RCC 7860 (cell line): ENCODE data around the gene MSX2.
A peak's percentile ranks its signal among the peaks of the same experiment; 100 is the strongest.
"Not testable (repeated sequence)": the region's sequence is repeated elsewhere in the genome, so short reads cannot be mapped to it uniquely, and the experiment has no call there.

Experiments used
- DNase-seq: peaks from one replicate; pipeline ENCODE4 v3.0.0-alpha.2; 2015; ENCODE audit warnings: low spot score
- FAIRE-seq: peaks from 2 replicates; lab custom pipeline; 2012; peaks lifted over from hg19 to GRCh38; lab: Jason Lieb, UNC

The MSX2 gene

DNA sequence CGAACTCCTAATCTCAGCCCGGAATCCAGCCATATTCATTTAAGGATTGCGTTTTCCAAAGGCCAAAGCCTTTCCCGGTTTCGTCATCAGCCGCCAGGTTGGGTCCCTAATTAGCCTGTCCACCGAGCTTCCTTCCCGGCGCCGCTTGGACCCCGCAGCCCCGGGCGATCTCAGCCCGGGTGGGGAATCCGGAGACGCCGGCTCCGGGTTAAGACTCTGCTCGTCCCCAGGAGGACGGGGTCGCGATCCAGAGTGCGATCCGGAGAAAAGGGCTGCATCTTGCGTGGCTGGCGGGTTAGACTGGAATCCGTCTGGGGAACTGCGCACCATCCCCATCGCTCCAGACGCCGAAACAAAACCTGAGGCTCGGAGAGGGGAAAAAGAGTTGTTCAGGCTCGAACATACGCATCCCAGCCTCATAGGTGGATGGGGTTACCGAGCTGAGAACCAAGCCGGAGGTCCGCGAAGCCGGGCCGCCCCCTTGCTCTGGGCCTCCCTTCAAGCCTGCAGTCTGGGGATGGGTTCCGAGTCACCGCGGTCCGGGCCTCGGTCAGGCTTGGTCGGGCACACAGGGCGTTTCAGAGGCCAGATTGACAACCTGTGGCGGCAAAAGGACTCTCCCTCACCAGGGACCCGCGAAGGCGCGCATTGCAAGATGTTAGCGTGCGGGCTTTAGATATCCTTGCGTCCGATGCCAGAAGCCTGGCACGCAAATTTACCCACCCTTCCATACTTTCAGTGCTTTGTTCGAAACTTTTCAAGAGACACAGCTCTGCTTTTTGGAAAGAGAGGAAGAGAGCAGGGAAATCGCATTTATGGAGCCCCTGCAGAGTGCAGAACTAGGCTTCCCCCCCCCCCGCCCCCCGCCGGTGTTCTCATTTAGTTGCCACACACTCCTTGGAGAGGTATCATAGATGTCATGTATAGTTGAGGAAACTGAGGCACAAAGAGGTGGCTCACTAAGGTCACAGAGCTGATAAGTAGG, 7.9 kb downstream of the MSX2 start:
- DNase-seq = no peak

DNA sequence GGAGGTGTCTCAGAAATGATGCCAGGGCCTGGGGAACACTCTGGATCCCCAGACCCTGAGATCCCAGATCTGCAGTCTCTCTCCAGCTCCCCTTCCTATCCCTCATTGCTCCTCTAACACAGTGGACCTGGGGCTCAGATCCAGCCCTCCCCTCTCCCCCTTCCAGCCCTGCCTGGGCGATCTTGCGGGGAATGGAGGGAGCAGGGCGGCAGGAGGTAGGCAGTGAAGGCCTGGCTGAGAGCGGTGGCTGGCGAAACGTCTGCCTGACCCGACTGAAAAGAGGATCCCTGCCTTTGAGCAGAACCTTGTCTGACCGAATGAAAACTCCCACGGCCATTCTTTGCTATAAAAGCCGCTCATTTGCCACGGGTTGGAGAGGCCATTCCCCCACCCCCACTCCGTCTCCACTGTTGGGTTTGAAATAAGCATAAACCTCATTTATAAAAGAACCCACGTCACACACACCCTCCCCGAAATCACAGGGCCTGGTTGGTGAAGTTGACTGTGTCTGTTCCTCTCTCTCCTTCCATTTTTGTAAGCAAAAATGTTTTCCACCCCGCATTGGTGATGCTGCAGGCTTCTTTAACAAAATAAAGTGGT, 8.8 kb downstream of the MSX2 start:
- DNase-seq (no peak), FAIRE-seq (no peak)

More for the DNA sequence above, 7.9 kb downstream of the MSX2 start:
- no peak for FAIRE-seq

- DNase-seq (no peak), FAIRE-seq (no peak)
Observed at GRCh38 chr5:174733836-174734235, 9.5 kb downstream of the MSX2 start.

- DNase-seq (no peak), FAIRE-seq (no peak)
Observed at GRCh38 chr5:174734571-174735497, 10.5 kb downstream of the MSX2 start.

DNA sequence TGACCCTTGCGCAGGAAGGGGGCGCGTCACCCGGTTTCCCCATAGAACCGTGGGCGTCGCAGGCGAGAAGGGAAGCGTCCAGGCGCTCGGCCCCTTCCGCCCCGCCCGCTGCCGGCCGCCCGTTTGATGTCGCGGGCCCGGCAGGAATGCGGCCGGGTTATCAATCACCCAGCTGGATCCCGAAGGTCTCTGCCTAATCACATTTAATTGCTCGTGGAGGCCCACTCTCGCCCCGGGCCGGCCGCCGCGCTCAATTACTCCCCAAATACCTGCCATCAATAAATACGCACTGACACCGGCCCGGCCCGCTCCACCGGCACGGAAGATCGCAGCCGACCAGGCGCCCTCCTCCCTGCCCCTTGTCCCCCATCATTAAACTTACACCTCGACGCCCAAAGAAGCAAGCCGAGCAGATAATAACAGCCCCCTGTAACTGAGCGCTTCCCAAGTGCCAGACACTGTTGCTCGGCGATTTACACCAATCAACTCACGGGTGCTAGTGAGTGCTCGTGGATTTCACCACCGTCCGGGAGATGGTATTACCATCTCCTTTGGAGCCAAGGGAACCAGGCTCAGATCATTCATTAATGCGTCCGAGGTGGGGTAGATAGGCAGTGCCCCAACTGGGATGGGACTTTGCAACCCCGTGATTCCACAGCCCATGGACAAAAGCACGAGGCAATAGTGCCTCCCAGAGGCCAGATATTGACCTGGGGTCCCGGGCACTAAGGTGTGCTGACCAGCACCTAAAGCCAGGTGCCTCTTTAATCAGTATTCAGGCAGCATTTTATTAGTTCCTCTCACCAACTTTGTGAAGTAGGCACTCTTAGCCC, 11.3 kb downstream of the MSX2 start:
- no peak for DNase-seq

DNA sequence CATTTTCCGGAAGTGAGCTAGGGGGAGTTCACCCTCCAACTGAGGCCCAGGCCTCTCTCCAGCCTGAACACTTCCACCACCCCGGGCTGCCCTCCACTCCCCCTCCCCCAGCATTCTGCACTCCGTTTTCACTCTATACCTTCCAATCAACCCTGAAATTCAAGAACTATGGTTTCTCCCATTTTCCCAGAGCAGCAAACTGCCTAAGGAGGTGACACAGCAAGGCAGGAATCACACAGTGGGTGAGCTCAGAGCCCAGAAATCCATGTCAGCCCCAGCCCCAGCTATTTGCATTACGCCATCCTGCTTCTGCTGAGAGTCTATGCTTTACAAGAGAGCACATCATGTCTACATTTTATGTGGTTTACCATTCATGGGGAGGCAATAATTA, 11.9 kb downstream of the MSX2 start:
- DNase-seq (peak; percentile 25), FAIRE-seq (no peak)

More for the DNA sequence above, 11.3 kb downstream of the MSX2 start:
- FAIRE-seq = no peak

GRCh38 chr5:174736777-174737176, 12.4 kb downstream of the MSX2 start:
- DNase-seq (no peak), FAIRE-seq (no peak)

DNA sequence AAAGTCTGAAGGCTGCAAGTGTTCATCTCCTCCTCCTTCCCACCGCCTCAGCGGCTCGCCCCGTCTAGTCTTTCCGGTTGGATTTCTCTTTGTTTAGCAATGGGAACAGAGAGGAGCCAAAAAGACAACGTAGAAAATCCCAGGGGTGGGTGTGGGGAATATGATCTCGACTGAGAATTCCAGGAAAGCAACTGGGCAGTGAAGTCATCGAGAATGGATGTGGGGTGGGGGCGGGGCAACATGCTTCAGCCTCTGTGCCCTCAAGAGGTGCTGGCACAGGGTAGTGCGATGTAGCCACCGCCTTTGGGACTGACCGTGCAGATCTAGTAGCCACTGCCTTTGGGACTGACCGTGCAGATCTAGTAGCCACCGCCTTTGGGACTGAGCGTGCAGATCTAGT, 12.9 kb downstream of the MSX2 start:
- no peak for FAIRE-seq
- no peak for DNase-seq

DNA sequence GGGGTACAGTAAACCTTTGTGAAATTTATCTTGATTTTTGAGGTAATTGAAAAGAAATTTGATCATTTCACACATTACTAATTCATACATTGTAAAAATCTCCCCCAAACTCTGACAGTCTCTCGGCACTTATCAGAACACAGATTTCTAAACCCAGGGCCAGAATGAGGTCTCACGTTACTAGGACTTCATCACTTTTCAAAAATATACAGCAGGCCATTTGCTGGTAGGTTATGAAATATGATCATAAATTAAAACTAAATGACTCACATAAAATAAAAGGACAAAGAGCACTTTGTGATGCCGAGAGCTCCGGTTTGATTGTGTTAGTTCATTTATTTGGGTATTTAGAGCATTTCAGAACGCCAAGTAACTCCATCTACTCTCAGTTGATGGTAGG, 17.0 kb downstream of the MSX2 start:
- FAIRE-seq = no peak

DNA sequence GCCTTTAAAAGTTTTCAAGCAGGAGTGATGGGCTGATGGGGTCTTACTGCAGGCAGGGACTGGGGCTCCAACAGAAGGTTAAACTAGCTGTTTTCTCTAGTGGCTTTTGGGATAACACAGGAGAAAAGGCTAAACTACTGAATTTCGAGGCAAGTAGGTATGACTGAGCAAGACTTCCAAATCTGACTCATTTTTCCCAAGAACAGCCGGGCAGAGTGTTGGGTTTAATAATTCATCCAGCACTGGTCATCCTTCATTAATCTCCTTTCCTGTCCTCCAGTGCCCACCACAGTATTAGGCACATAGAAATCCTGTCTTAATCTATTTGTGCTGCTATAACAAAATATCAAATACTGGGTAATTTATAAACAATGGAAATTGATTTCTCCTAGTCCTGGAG, 20.5 kb downstream of the MSX2 start:
- peak; percentile 94 for FAIRE-seq
- peak; percentile 60 for DNase-seq

More for the DNA sequence above, 17.0 kb downstream of the MSX2 start:
- DNase-seq = no peak

GRCh38 chr5:174745590-174746103, 21.3 kb downstream of the MSX2 start:
- no peak for FAIRE-seq
- DNase-seq = no peak

DNA sequence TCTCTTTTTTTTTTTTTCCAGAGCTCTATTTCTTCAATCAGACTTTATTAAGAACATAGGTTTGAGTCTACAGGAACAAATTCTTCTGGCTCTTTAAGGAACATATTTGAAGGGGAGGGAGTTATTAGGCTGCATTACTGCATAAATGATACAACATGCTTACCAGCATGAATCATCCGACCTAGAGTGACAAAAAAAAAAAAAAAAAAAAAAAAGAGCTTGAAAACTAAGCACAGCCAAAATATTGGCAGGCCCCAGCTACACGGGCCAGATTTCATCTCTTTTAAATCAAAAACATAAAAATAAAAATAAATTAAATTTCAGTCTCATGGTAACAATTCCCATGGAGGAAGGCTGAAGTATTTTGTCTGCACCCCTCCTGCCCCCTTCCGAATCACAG, 26.3 kb downstream of the MSX2 start:
- peak; percentile 63 for FAIRE-seq
- peak; percentile 8 for DNase-seq

DNA sequence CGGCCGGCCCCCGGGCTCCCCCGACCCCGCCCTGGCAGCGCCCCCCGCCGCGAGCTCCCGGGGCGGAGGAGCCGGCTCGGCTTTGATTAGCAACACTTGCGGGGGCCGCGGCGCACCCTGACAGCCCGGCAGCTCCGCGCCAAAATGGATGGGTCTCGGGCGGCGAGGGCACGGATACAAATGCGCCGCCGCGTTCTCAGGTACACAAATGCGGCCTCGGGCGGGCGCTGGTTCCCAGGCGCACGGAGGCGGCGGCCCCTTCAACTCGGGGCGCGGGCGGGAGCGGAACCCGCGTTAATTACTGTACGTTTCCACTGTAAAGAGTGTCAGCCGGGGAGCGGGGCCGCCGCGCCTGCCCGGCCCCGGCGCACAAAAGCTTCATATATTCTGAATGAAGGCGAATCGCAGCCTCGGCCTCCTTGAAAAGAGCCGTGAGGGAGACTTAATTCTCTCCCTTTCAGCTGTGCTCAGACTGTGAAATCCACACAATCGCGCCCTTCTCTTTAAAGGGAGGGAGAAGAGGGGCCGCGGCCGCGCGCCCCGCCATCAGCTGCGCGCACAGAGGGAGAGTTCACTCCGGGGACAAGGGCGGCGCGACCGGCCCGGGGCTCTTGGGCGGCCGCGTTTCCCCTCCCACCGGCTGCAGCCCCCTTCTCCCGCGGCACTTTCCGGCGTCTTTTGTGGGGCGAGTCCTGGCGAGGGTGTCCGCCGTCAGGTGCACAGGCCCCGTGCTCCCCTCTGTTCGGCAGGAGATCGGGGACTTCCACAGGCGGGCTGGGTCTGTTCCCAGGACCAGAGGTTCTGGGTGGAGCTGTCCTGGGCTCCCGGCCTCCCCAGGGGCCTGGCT, 27.0 kb downstream of the MSX2 start:
- no peak for DNase-seq
- FAIRE-seq = no peak

DNA sequence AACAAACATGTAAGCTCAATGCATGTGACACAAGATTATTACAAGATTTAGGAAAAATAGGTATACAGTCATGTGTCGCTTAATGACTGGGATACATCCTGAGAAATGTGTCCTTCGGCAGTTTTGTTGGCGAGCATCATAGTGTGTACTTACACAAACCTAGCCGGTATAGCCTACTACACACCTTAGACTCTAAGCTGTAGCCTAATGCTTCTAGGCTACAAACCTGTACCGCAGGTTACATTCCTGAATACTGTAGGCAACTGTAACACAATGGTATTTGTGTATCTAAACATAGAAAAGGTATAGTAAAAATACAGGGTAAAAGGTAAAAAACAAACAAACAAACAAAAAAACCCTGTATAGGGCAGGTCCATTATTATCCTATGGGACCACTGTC, 27.7 kb downstream of the MSX2 start:
- no peak for DNase-seq
- no peak for FAIRE-seq

DNA sequence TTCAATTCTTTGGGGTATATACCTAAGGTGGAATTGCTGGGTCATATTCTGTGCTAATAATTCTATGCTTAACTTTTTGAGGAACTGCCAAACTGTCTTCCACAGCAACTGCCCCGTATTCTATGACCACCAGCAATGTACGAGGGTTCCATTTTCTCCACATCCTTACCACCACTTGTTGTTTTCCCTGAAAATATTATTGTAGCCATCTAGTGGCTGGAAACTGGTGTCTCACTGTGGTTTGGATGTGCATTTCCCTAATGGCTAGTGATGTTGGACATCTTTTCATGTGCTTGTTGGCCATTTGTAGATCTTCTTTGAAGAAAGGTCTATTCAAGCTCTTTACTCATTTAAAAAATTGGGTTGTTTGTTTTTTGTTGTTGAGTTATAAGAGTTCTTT, 30.7 kb downstream of the MSX2 start:
- peak; percentile 41 for FAIRE-seq
- DNase-seq = no peak

DNA sequence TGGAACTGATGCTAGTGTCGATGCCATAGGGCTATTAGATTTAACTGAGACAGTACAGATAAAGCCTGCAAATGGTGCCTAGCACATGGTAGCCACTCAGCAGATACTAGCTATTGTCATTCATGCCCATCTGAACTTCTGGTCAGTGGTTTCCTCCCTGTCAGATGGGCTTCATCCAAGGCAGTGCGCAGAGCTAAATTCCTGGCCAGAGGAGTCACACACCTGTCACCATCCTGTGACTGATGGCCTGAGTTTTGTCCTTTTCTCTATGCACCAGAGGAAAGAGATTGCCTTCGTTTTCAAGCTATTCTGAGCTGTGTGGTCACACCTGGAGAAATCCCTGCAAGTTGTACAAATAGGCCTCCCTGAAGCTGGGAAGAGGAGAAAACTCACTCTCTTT, 34.7 kb downstream of the MSX2 start:
- DNase-seq (peak; percentile 22), FAIRE-seq (no peak)

DNA sequence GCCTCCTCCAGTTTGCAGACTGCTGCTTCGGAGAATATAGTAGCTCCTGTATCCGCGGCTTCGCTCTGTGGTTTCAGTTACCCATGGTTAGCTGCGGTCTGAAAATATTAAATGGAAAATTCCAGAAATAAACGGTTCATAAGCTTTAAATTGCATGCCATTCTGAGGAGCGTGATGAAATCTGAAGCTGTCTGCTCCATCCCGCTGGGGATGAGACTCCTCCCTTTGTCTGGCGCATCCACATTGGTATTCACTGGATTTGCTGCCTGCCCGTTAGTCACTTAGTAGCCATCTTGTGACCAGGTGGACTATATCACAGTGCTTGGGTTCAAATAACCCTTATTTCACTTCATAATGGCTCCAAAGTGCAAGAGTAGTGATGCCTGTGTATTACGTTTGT, 36.3 kb downstream of the MSX2 start:
- DNase-seq (no peak), FAIRE-seq (no peak)

DNA sequence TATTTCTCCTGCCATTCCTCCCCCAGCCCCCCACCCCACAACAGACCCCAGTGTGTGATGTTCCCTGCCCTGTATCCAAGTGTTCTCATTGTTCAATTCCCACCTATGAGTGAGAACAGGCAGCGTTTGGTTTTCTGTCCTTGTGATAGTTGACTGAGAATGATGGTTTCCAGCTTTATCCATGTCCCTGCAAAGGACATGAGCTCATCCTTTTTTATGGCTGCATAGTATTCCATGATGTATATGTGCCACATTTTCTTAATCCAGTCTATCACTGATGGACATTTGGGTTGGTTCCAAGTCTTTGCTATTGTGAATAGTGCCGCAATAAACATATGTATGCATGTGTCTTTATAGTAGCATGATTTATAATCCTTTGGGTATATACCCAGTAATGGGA, 37.0 kb downstream of the MSX2 start:
- not testable (repeated sequence) for DNase-seq, FAIRE-seq

GRCh38 chr5:174764309-174764708, 39.9 kb downstream of the MSX2 start:
- FAIRE-seq (no peak), DNase-seq (no peak)
